ENCODE data around the gene MAGI1.

- TF ChIP-seq ZNF423 (CRISPR knock-in tag; IDR thresholded peaks at IDR 0.05) (no peak), ATF1 (CRISPR knock-in tag; IDR thresholded peaks at IDR 0.05) (no peak), NR1H2 (CRISPR knock-in tag; IDR thresholded peaks at IDR 0.05) (no peak), CTCF (IDR thresholded peaks at IDR 0.05) (no peak), E2F4 (CRISPR knock-in tag; IDR thresholded peaks at IDR 0.05; ENCODE audit: borderline replicate concordance, low read depth) (no peak), ZBTB21 (CRISPR knock-in tag; IDR thresholded peaks at IDR 0.05; ENCODE audit: borderline replicate concordance) (no peak)
Observed at GRCh38 chr3:65604863-65605526, 433.7 kb downstream of the MAGI1 start.

All from WTC11 (cell line).